Ishikawa (cell line): ENCODE data around the gene MYO9A.

ENCODE experiments used
- CEBPB ChIP-seq: IDR thresholded peaks from 2 replicates; pipeline ENCODE4 v1.6.1; 2012
- CREB1 ChIP-seq: IDR thresholded peaks from 2 replicates; pipeline ENCODE4 v1.6.1; 2012; ENCODE audit warnings: low read depth
- EGR1 ChIP-seq: IDR thresholded peaks from 2 replicates; pipeline ENCODE4 v1.6.1; 2012
- EP300 ChIP-seq: IDR thresholded peaks from 2 replicates; pipeline ENCODE4 v1.6.1; 2012; ENCODE audit warnings: borderline replicate concordance
- FOXM1 ChIP-seq: IDR thresholded peaks from 2 replicates; pipeline ENCODE4 v1.6.1; 2012; ENCODE audit warnings: low read depth, borderline replicate concordance
- MAX ChIP-seq: IDR thresholded peaks from 2 replicates; pipeline ENCODE4 v1.6.1; 2012
- NFIC ChIP-seq: IDR thresholded peaks from 2 replicates; pipeline ENCODE4 v1.6.1; 2012
- RAD21 ChIP-seq: IDR thresholded peaks from 2 replicates; pipeline ENCODE4 v1.6.1; 2012; ENCODE audit warnings: low read depth
- REST ChIP-seq: IDR thresholded peaks from 2 replicates; pipeline ENCODE4 v1.6.1; 2012; ENCODE audit warnings: low read depth, mild to moderate bottlenecking
- TAF1 ChIP-seq: IDR thresholded peaks from 2 replicates; pipeline ENCODE4 v1.6.1; 2012; ENCODE audit warnings: low read depth, mild to moderate bottlenecking
- TCF12 ChIP-seq: IDR thresholded peaks from 2 replicates; pipeline ENCODE4 v1.6.1; 2012; ENCODE audit warnings: low read depth
- TEAD4 ChIP-seq: IDR thresholded peaks from 2 replicates; pipeline ENCODE4 v1.6.1; 2012
- USF1 ChIP-seq: IDR thresholded peaks from 2 replicates; pipeline ENCODE4 v1.6.1; 2012
- YY1 ChIP-seq: IDR thresholded peaks from 2 replicates; pipeline ENCODE4 v1.6.1; 2012; ENCODE audit warnings: low read depth
- ZBTB7A ChIP-seq: IDR thresholded peaks from 2 replicates; pipeline ENCODE4 v1.6.1; 2012; ENCODE audit warnings: low read depth

Gene MYO9A

GRCh38 chr15:72070817-72071447, 47.0 kb downstream of the MYO9A start:
- TF ChIP-seq YY1 (no peak), CREB1 (no peak), RAD21 (no peak), TEAD4 (no peak), ZBTB7A (no peak), EGR1 (no peak), NFIC (no peak), MAX (no peak), USF1 (no peak), CEBPB (no peak), EP300 (no peak)

- no peak for TF ChIP-seq TCF12
- TF ChIP-seq CREB1, result no peak
- no peak for TF ChIP-seq EP300
- no peak for TF ChIP-seq YY1
- TF ChIP-seq FOXM1, result no peak
- TF ChIP-seq CEBPB, result no peak
- TF ChIP-seq MAX, result no peak
- TF ChIP-seq USF1, result no peak
- TF ChIP-seq ZBTB7A, result no peak
These were observed 49.1 kb downstream of the MYO9A start for GRCh38 chr15:72068856-72069255.

- TF ChIP-seq MAX, result no peak
- no peak for TF ChIP-seq TAF1
- no peak for TF ChIP-seq EP300
- no peak for TF ChIP-seq YY1
- TF ChIP-seq CREB1, result no peak
- TF ChIP-seq USF1, result no peak
- TF ChIP-seq EGR1, result no peak
- TF ChIP-seq CEBPB, result no peak
- TF ChIP-seq RAD21, result no peak
- TF ChIP-seq REST, result no peak
- no peak for TF ChIP-seq TCF12
- TF ChIP-seq NFIC, result no peak
These were observed 52.1 kb downstream of the MYO9A start for GRCh38 chr15:72065801-72066200.

- TF ChIP-seq MAX (no peak), USF1 (no peak), TAF1 (no peak), YY1 (no peak), FOXM1 (no peak), EGR1 (no peak), CREB1 (no peak), TCF12 (no peak), EP300 (no peak), CEBPB (no peak), ZBTB7A (no peak), TEAD4 (no peak), NFIC (no peak), REST (no peak), RAD21 (no peak)
These were observed 54.8 kb downstream of the MYO9A start for GRCh38 chr15:72063186-72063585.
